ENCODE measurements around the gene UBE2M.

The UBE2M gene

GRCh38 chr19:58570770-58571574, 12.6 kb upstream of the UBE2M start:
- DNase-seq: peak in 1 of 2 experiments; percentile 3

DNA sequence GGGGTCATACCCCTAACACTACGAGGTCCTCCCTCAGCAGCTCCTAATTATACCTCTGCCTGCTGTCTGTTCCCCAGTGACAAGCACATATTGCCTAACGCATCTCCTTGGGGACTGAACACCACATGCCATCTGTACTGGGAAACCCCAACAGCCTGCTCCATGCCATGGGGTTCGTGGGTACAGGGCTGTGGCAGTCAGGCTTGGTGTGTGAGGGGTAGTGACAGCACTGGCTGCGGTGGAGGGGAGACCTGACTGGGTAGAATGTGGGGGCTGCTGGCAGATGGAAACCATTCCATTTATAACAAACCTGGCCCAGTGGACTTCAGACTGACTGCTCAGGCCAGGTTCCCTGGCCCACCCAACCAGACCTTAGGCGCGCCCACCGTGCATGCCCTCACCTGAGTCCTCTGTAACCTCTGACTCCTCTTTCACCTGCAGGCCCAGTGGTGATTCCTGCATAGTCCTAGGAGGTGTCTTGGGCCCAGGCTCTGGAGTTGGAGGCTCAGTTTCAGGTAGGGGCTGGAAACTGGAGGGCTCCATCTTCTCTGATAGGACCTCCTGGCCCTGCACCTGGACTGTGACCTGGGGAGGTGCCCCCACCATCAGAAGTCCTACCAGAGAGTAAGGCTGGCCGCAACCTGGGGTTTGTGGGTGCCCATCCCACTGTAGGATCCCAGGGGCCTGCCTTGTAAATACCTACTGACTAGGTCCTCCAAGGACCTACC, 11.7 kb upstream of the UBE2M start:
- peak in 1 of 2 experiments; percentile 2 for DNase-seq

- DNase-seq: no peak
Measured at GRCh38 chr19:58569191-58569942, 11.0 kb upstream of the UBE2M start.

DNA sequence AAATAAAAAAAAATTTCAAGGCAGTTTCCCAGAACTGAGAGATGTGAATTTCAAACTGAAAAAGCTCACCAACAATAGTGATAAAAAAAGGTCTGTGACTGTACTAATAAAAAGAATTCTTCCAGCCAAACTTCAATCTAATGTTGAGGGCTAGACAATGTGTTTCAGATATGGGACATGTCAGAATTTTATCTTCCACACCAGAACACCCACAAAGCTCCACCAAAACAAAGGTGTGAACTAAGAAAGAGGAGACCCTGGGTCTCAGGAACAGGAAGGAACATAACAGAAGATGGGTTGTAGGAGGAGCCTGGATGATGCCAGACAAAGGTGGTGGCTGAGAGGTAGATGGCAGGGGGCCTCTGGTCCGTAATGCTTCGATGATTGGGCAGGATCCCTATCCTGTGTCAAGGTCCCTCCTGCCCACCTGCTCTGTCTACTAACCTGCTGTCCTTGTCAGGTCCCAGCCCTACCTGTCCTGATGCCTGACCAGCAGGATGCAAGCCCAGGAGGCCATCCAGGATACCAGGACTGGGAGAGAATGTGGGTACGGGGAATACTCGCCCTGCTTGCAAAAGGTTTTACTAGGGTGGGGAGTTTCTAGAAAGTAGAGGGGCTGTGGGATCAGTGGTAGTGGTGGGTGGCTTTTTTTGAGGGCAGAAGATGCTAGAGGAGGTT, 10.2 kb upstream of the UBE2M start:
- DNase-seq: no peak

DNA sequence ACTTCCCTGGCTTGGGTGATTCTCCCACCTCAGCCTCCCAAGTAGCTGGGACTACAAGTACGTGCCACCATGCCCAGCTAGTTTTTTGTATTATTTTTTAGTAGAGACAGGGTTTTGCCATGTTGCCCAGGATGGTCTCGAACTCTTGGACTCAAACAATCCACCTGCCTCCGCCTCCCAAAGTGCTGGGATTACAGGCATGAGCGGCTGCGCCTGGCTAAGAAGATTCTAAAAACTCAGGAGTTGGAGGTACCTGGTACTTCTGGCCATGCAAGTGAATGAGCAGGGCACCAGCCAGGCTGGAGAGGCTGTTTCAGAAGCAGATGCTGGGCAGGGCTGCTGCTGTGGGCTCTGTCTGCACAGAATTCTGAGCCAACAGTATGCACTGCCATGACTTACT, 8.6 kb upstream of the UBE2M start:
- DNase-seq: no peak

DNA sequence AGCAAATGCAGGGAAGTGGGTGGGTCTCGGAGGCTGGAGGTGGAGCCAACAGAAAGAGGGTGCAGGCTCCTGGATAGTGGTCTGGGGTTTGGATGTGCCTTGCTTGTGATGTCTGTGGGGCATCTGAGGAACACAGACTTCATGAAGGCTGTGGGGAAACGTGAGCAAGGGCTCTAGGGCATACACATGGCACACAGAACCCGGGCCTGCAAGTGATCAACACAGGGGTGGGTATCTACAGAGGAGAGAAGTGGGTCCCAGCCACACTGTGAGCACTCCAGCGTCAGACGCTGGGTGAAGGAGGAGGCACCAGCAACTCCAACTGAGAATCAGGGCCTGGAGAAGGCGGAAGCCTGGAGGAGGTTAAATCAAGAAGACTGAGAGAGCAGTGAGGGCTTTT, 5.4 kb upstream of the UBE2M start:
- no peak for DNase-seq

GRCh38 chr19:58563034-58563573, 4.7 kb upstream of the UBE2M start:
- peak; percentile 51 to 60 for DNase-seq

GRCh38 chr19:58562122-58563033, 4.0 kb upstream of the UBE2M start:
- peak; percentile 57 to 58 for DNase-seq

GRCh38 chr19:58561373-58562121, 3.1 kb upstream of the UBE2M start:
- no peak for DNase-seq

- DNase-seq: no peak
Measured at GRCh38 chr19:58560921-58561320, 2.5 kb upstream of the UBE2M start.

GRCh38 chr19:58560007-58560887, 1.8 kb upstream of the UBE2M start:
- DNase-seq: no peak

DNA sequence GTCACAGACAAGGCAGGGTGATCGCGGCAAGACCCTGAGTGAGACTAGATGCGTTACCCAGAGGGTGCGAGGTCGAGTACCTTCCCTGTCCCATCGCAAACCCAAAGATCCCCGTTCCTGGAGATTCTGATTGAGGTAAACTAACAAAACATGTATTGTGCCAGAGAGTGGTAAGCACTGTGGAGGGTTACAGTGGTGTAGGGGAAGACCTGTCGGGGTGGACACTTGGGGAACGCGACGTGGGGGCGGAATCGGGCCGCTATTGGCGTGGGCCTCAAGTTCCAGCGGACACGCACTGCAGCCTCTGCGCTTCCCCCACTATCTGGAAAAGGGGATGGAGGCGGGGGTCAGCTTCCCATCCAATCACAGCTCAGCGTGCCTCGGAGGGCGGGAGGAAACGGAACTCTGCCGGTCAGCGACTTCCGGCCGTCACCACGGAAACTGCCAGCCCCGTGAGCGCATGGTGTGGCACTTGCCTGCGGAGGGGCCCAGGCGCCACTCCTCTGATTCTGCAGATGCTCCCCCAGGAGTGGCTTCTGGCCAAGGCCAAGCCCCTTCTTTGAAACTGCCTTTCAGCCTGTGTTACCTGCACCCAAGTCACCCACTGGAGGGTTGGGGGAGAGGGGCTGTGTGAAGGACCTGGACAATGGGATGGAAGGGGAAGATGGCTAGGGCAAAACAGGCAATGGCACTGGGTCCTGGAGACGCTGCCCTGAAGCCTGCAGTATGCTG, 1.0 kb upstream of the UBE2M start:
- DNase-seq: peak; percentile 87 to 92

GRCh38 chr19:58558623-58559274, 338 bp upstream of the UBE2M start:
- peak; percentile 99 for DNase-seq

- DNase-seq: no peak
Measured at GRCh38 chr19:58557221-58558065, 968 bp downstream of the UBE2M start.

DNA sequence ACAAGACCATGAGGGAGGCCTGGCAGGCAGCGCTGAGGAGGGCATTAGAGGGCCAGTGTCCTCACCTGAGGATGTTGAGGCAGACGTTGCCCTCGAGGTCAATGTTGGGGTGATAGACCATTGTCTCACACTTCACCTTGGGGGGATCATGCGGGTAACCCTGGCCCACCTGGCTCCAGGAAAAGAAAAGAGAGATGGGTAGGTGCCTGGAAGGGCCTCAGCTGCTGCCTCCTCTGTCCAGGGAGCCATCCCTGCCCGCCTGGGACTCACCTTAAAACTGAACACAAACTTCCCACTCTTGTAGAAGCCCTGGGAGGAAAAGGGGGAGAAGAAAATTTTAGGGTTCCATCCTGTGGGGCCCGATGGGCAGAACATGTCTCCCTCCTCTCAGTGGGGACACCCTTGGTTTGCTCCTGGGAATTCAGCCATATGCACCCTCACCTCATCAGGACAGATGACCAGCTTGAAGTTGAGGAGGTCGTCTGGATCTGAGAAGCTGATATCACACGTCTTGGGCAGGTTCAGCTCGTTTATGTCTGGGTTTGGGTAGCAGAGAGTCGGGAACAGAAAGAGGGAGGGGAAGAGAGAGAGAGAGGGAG, 1.7 kb downstream of the UBE2M start:
- no peak for DNase-seq

- DNase-seq: no peak
Measured at GRCh38 chr19:58555920-58556621, 2.3 kb downstream of the UBE2M start.
